K562 (cell line): ENCODE data around the gene ALX3. TPM values are rescaled to one million over a fixed set of nuclear protein-coding genes. Genes with fewer than 3 reads are reported as not detected.

Experiments used
- ARID4B ChIP-seq: sonication (generic); formaldehyde crosslinking; IDR thresholded peaks from 2 replicates; pipeline ENCODE4 v1.8.0; 2022; ENCODE audit warnings: mild to moderate bottlenecking, missing genetic modification reagents
- CREBBP ChIP-seq: IDR thresholded peaks from one replicate; pipeline ENCODE4 v1.6.1; 2012; ENCODE audit warnings: low read depth, mild to moderate bottlenecking, control low read depth, inconsistent platforms, low read length
- PPARD ChIP-seq: fragments of 250-450 bp; sonication (Bioruptor Pico); IDR thresholded peaks from 2 replicates; pipeline ENCODE4 v1.8.0; 2022; ENCODE audit warnings: inconsistent platforms, mild to moderate bottlenecking, moderate library complexity
- RAD51 ChIP-seq: fragments of 450-650 bp; IDR thresholded peaks from 2 replicates; pipeline ENCODE4 v1.7.1; 2016; ENCODE audit warnings: low read depth, mild to moderate bottlenecking, borderline replicate concordance
- RFX5 ChIP-seq: IDR thresholded peaks from 2 replicates; pipeline ENCODE4 v1.6.1; 2011; ENCODE audit warnings: low read depth, mild to moderate bottlenecking, improper control_type of control experiment, low read length
- RHOXF2B ChIP-seq: fragments of 250-450 bp; sonication (Bioruptor Pico); conservative IDR thresholded peaks from 2 replicates; pipeline ENCODE4 v1.5.1; 2021
- RNF2 ChIP-seq: sonication (generic); IDR thresholded peaks from 2 replicates; pipeline ENCODE4 v1.6.1; 2016
- SMARCA5 ChIP-seq: fragments of 450-650 bp; IDR thresholded peaks from 2 replicates; pipeline ENCODE4 v1.6.1; 2016
- SPI1 ChIP-seq: IDR thresholded peaks from 2 replicates; pipeline ENCODE4 v1.6.1; 2011; ENCODE audit warnings: low read depth, low read length, control low read depth, borderline replicate concordance
- TAL1 ChIP-seq: fragments of 450-650 bp; IDR thresholded peaks from 2 replicates; pipeline ENCODE4 v1.6.1; 2016; ENCODE audit warnings: mild to moderate bottlenecking
- TCF3 ChIP-seq: sonication (generic); formaldehyde crosslinking; IDR thresholded peaks from 2 replicates; pipeline ENCODE4 v1.4.0; 2020; ENCODE audit warnings: mild to moderate bottlenecking, missing genetic modification reagents
- ZNF24 ChIP-seq: fragments of 450-650 bp; IDR thresholded peaks from 2 replicates; pipeline ENCODE4 v1.6.1; 2016
- ZNF449 ChIP-seq: fragments of 250-450 bp; sonication (Bioruptor Pico); IDR thresholded peaks from 2 replicates; pipeline ENCODE4 v1.8.0; 2022; ENCODE audit warnings: moderate library complexity, mild to moderate bottlenecking, inconsistent platforms
- polyA plus RNA-seq, 8 experiments: library from polyadenylated mRNA; depleted of rRNA in 4 of 8; stranded (reverse) in 5 of 8; unstranded in 3 of 8; fragments of >200 nt; fragmentation: Nextera tagmentation in 2 of 8; fragmentation: Illumina TruSeq in 1 of 8; extraction: Ambion mirVana in 2 of 8; extraction: Trizol in 1 of 8; gene quantifications; 2 replicates each; pipeline versions ENCODE4 v1.2.1 to v1.2.3, GENCODE V29; 2011 to 2014; ENCODE audit warnings: inconsistent platforms in 1 of 8, missing spikeins in 1 of 8
- total RNA-seq, 7 experiments: library from RNA; depleted of rRNA in 6 of 7; stranded (reverse); fragments of >200 nt in 6 of 7; fragmentation: Illumina TruSeq in 2 of 7; extraction: Trizol in 2 of 7; gene quantifications; 2 replicates each; pipeline versions ENCODE4 v1.2.1 to v1.2.3, GENCODE V29; 2011 to 2021; ENCODE audit warnings: low replicate concordance in 1 of 7
- TF ChIP-seq, protein P1 (sequence below): fragments of 250-450 bp; sonication (Bioruptor Pico); IDR thresholded peaks from 2 replicates; pipeline ENCODE4 v1.8.0; 2022; ENCODE audit warnings: inconsistent platforms
- TF ChIP-seq, protein P2 (sequence below): sonication (generic); formaldehyde crosslinking; IDR thresholded peaks from 2 replicates; pipeline ENCODE4 v1.8.1; 2022; ENCODE audit warnings: missing genetic modification reagents
- TF ChIP-seq, protein P3 (sequence below): fragments of 250-450 bp; sonication (Bioruptor Pico); IDR thresholded peaks from 2 replicates; pipeline ENCODE4 v1.5.0; 2022; ENCODE audit warnings: mild to moderate bottlenecking
- TF ChIP-seq, protein P4 (sequence below): IDR thresholded peaks from 2 replicates; pipeline ENCODE4 v1.6.1; 2014; ENCODE audit warnings: antibody characterized with exemption

Gene ALX3
- total and polyA plus RNA-seq, 9 of the 15 experiments (the other 6 are each of a cell fraction or from before 2014, with no cell fraction given), result not detected

GRCh38 chr1:110057963-110058518, 12.4 kb downstream of the ALX3 start (continued):
- TF ChIP-seq TCF3 (CRISPR knock-in tag) (peak; percentile 79), ARID4B (CRISPR knock-in tag) (0 out of 2 replicates have a peak, but pooled peaks have one; percentile 26), RFX5 (no peak), CREBBP (no peak), RHOXF2B (CRISPR knock-in tag) (no peak), PPARD (no peak), RNF2 (no peak), SPI1 (peak; percentile 98), RAD51 (no peak), SMARCA5 (no peak), TAL1 (no peak; the same call in 1 of the 2 replicates), ZNF449 (CRISPR knock-in tag) (peak; percentile 40; the same call in 1 of the 2 replicates), ZNF24 (no peak; the same call in 1 of the 2 replicates)
- TF ChIP-seq, protein P1, sequence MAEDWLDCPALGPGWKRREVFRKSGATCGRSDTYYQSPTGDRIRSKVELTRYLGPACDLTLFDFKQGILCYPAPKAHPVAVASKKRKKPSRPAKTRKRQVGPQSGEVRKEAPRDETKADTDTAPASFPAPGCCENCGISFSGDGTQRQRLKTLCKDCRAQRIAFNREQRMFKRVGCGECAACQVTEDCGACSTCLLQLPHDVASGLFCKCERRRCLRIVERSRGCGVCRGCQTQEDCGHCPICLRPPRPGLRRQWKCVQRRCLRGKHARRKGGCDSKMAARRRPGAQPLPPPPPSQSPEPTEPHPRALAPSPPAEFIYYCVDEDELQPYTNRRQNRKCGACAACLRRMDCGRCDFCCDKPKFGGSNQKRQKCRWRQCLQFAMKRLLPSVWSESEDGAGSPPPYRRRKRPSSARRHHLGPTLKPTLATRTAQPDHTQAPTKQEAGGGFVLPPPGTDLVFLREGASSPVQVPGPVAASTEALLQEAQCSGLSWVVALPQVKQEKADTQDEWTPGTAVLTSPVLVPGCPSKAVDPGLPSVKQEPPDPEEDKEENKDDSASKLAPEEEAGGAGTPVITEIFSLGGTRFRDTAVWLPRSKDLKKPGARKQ (CRISPR knock-in tag), result no peak
- TF ChIP-seq, protein P2, sequence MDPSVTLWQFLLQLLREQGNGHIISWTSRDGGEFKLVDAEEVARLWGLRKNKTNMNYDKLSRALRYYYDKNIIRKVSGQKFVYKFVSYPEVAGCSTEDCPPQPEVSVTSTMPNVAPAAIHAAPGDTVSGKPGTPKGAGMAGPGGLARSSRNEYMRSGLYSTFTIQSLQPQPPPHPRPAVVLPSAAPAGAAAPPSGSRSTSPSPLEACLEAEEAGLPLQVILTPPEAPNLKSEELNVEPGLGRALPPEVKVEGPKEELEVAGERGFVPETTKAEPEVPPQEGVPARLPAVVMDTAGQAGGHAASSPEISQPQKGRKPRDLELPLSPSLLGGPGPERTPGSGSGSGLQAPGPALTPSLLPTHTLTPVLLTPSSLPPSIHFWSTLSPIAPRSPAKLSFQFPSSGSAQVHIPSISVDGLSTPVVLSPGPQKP, result no peak
- TF ChIP-seq, protein P3, sequence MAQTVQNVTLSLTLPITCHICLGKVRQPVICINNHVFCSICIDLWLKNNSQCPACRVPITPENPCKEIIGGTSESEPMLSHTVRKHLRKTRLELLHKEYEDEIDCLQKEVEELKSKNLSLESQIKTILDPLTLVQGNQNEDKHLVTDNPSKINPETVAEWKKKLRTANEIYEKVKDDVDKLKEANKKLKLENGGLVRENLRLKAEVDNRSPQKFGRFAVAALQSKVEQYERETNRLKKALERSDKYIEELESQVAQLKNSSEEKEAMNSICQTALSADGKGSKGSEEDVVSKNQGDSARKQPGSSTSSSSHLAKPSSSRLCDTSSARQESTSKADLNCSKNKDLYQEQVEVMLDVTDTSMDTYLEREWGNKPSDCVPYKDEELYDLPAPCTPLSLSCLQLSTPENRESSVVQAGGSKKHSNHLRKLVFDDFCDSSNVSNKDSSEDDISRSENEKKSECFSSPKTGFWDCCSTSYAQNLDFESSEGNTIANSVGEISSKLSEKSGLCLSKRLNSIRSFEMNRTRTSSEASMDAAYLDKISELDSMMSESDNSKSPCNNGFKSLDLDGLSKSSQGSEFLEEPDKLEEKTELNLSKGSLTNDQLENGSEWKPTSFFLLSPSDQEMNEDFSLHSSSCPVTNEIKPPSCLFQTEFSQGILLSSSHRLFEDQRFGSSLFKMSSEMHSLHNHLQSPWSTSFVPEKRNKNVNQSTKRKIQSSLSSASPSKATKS (CRISPR knock-in tag), result no peak
- TF ChIP-seq, protein P4, sequence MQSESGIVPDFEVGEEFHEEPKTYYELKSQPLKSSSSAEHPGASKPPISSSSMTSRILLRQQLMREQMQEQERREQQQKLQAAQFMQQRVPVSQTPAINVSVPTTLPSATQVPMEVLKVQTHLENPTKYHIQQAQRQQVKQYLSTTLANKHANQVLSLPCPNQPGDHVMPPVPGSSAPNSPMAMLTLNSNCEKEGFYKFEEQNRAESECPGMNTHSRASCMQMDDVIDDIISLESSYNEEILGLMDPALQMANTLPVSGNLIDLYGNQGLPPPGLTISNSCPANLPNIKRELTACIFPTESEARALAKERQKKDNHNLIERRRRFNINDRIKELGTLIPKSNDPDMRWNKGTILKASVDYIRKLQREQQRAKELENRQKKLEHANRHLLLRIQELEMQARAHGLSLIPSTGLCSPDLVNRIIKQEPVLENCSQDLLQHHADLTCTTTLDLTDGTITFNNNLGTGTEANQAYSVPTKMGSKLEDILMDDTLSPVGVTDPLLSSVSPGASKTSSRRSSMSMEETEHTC, result no peak
